Measurements from ENCODE around the gene SPTLC3. TPM values are rescaled to one million over a fixed set of nuclear protein-coding genes. Genes with fewer than 3 reads are reported as not detected.

Gene SPTLC3
- total and polyA plus RNA-seq, 9 donors, result 2.1 to 10.5 (median 8.8) TPM

- Histone ChIP-seq H3K4me3 (no peak overlapping the region), H3K36me3 (no peaks in the 10 kb centered on the region), H3K27me3 (no peaks in the 10 kb centered on the region), H3K27ac (no peak overlapping the region), H3K9me3 (no peaks in the 10 kb centered on the region), H3K4me1 (ENCODE audit: insufficient read depth) (no peaks in the 10 kb centered on the region)
- TF ChIP-seq EP300 (IDR thresholded peaks at IDR 0.05) (no peak), POLR2A (IDR thresholded peaks at IDR 0.05) (no peak), CTCF (IDR thresholded peaks at IDR 0.05) (no peak)
- intact Hi-C loops (cut with DNase I), result no loop called here
- 78 to 82% (median 82%) methylated on average over 5 of the region's 5 CpGs for WGBS, 3 donors
- no peak for DNase-seq
These were observed 6.5 kb upstream of the SPTLC3 start for GRCh38 chr20:13002251-13002650.

- Histone ChIP-seq H3K4me3 (no peak overlapping the region), H3K27ac (no peak overlapping the region), H3K4me1 (ENCODE audit: insufficient read depth) (peaks cover 7% of the 10 kb centered on the region), H3K27me3 (no peaks in the 10 kb centered on the region), H3K9me3 (no peaks in the 10 kb centered on the region), H3K36me3 (no peaks in the 10 kb centered on the region)
- WGBS, 3 donors, result 60 to 83% (median 75%) methylated on average over 3 of the region's 3 CpGs
- intact Hi-C loops (cut with DNase I), result no loop called here
- no peak for TF ChIP-seq POLR2A (IDR thresholded peaks at IDR 0.05)
- no peak for TF ChIP-seq CTCF (IDR thresholded peaks at IDR 0.05)
- TF ChIP-seq EP300 (IDR thresholded peaks at IDR 0.05), result no peak
- DNase-seq, result no peak
These were observed 1.9 kb upstream of the SPTLC3 start for GRCh38 chr20:13006825-13007224.

GRCh38 chr20:13007596-13007995 lies 1.2 kb upstream of the SPTLC3 start:
- no peak for TF ChIP-seq EP300 (IDR thresholded peaks at IDR 0.05)
- TF ChIP-seq POLR2A (IDR thresholded peaks at IDR 0.05), result no peak
- TF ChIP-seq CTCF (IDR thresholded peaks at IDR 0.05), result no peak
- H3K4me3 ChIP-seq, result no peak overlapping the region
- no peaks in the 10 kb centered on the region for H3K9me3 ChIP-seq
- H3K27me3 ChIP-seq, result no peaks in the 10 kb centered on the region
- 45 to 64% (median 47%) methylated on average over 3 of the region's 3 CpGs for WGBS, 3 donors
- intact Hi-C loops (cut with DNase I), result no loop called here
- no peaks in the 10 kb centered on the region for H3K36me3 ChIP-seq
- no peak overlapping the region for H3K27ac ChIP-seq
- no peak for DNase-seq
- H3K4me1 ChIP-seq (ENCODE audit: insufficient read depth), result peaks cover 7% of the 10 kb centered on the region

- DNase-seq, result peak; percentile 24 to 62 (median 28)
- intact Hi-C loops (cut with DNase I), result no loop called here
- Histone ChIP-seq H3K9me3 (no peaks in the 10 kb centered on the region), H3K36me3 (no peaks in the 10 kb centered on the region), H3K27ac (peak overlapping the region; percentile 16 to 61), H3K4me3 (peak overlapping the region; percentile 41), H3K4me1 (ENCODE audit: insufficient read depth) (peaks cover 7% of the 10 kb centered on the region), H3K27me3 (no peaks in the 10 kb centered on the region)
- 1 to 2% (median 2%) methylated on average over 6 of the region's 6 CpGs for WGBS, 3 donors
- TF ChIP-seq CTCF (IDR thresholded peaks at IDR 0.05), result no peak
- TF ChIP-seq POLR2A (IDR thresholded peaks at IDR 0.05), result peak; percentile 18
- TF ChIP-seq EP300 (IDR thresholded peaks at IDR 0.05), result no peak
These were observed 1.1 kb downstream of the SPTLC3 start for GRCh38 chr20:13009682-13010406.
